HepG2 (cell line): ENCODE measurements around the gene STH. TPM values are rescaled to one million over a fixed set of nuclear protein-coding genes. Genes with fewer than 3 reads are reported as not detected.
A peak's percentile ranks its signal among the peaks of the same experiment; 100 is the strongest.

Experiments used
- ATAC-seq: fragments of 200-7000 bp; cut with Tn5 transposase; 3 replicates; pipeline ENCODE4 v1.9.1; 2020; ENCODE audit warnings: mild to moderate bottlenecking, moderate library complexity
- BruUV-seq: library from RNA; stranded (reverse); fragments of 400-500 nt; replicated peaks from 2 replicates; lab custom pipeline; 2021; lab: Mats Ljungman, UMichigan
- CTCF ChIA-PET: fragments of 300-600 bp; formaldehyde crosslinking; extraction: SDS; loops from one replicate; lab custom pipeline; 2021; ENCODE audit warnings: low total read pairs, inconsistent platforms, low intra/inter-chr PET ratio; lab: Yijun Ruan, JAX
- POLR2A ChIA-PET: fragments of 350-600 bp; sonication (Branson Sonifier 250); formaldehyde crosslinking; loops from one replicate; lab custom pipeline; 2020; ENCODE audit warnings: antibody characterized with exemption, inconsistent platforms; lab: Yijun Ruan, JAX
- DNase-seq: peaks from one replicate; pipeline ENCODE4 v3.0.0-alpha.2; 2015; ENCODE audit warnings: low spot score
- FAIRE-seq: peaks from 3 replicates; lab custom pipeline; 2011; peaks lifted over from hg19 to GRCh38; lab: Jason Lieb, UNC
- H2AFZ ChIP-seq: one replicate; pipeline ENCODE4 v1.6.1; 2011; ENCODE audit warnings: low read length, inconsistent platforms
- H3K27ac ChIP-seq: fragments of 300-600 bp; 3 replicates; pipeline ENCODE4 v1.8.0; 2011; ENCODE audit warnings: mixed run types, mild to moderate bottlenecking, mixed read lengths, low read length, inconsistent platforms; ENCODE audit not compliant: insufficient read depth; ENCODE audit errors: extremely low read length
- H3K27me3 ChIP-seq, 2 experiments: fragments of 200-600 bp in 1 of 2; 2 replicates in 1 of 2; 3 replicates in 1 of 2; pipeline versions ENCODE4 v1.6.0 to v1.8.0; 2011; ENCODE audit warnings: low read length in 2 of 2, mild to moderate bottlenecking in 2 of 2, moderate library complexity in 2 of 2, inconsistent platforms in 1 of 2; ENCODE audit not compliant: insufficient read depth in 2 of 2, control insufficient read depth in 1 of 2
- H3K36me3 ChIP-seq, 2 experiments: fragments of 200-600 bp in 1 of 2; replicated peaks in 1 of 2; 2 replicates in 1 of 2; 3 replicates in 1 of 2; pipeline versions ENCODE4 v1.5.1 to v1.8.0; 2011; ENCODE audit warnings: low read length in 2 of 2, inconsistent platforms in 1 of 2; ENCODE audit not compliant: insufficient read depth in 2 of 2, control insufficient read depth in 1 of 2
- H3K4me1 ChIP-seq: 2 replicates; pipeline ENCODE4 v1.5.1; 2012; ENCODE audit warnings: low read length, inconsistent platforms; ENCODE audit not compliant: insufficient read depth
- H3K4me2 ChIP-seq: 2 replicates; pipeline ENCODE4 v1.6.0; 2011; ENCODE audit warnings: low read depth, low read length, inconsistent platforms
- H3K4me3 ChIP-seq, 3 experiments: fragments of 200-600 bp in 1 of 3; sonication (generic), shearing (Covaris generic) in 1 of 3; replicated peaks in 1 of 3; 2 replicates each; pipeline ENCODE4 v1.5.1; 2011 to 2016; ENCODE audit warnings: low read length in 3 of 3, inconsistent platforms in 2 of 3, low read depth in 2 of 3, mild to moderate bottlenecking in 2 of 3, control low read depth in 1 of 3, mixed read lengths in 1 of 3; ENCODE audit not compliant: insufficient read depth in 1 of 3
- H3K79me2 ChIP-seq: one replicate; pipeline ENCODE4 v1.6.1; 2011; ENCODE audit warnings: low read length, inconsistent platforms; ENCODE audit not compliant: insufficient read depth
- H3K9ac ChIP-seq: 2 replicates; pipeline ENCODE4 v1.6.0; 2011; ENCODE audit warnings: mild to moderate bottlenecking, low read depth, low read length, inconsistent platforms; ENCODE audit not compliant: insufficient read depth
- H3K9me3 ChIP-seq: 2 replicates; pipeline ENCODE4 v1.5.1; 2012; ENCODE audit warnings: mild to moderate bottlenecking, low read length
- H4K20me1 ChIP-seq: 2 replicates; pipeline ENCODE4 v1.6.0; 2011; ENCODE audit warnings: inconsistent platforms, mild to moderate bottlenecking, low read length, moderate library complexity; ENCODE audit not compliant: insufficient read depth
- ZNF407 ChIP-seq: sonication (generic); formaldehyde crosslinking; IDR thresholded peaks from one replicate; pipeline ENCODE4 v1.5.1; 2020; ENCODE audit warnings: mild to moderate bottlenecking, missing genetic modification reagents; ENCODE audit errors: not compliant biosample characterization
- WGBS: methylation state at CpG from one replicate; pipeline ENCODE4 v1.1.6; 2017; ENCODE audit warnings: low lambda C conversion rate; 5-methylcytosine and 5-hydroxymethylcytosine counted together
- in situ Hi-C: cut with HindIII; loops from 2 replicates; pipeline ENCODE4 v1.10.0; 2017; ENCODE audit warnings: low pct_unique_long_range_greater_than_20kb; ENCODE audit not compliant: extremely low pct_ligation_motif_present
- intact Hi-C: fragments of 100-400 bp; cut with micrococcal nuclease; formaldehyde crosslinking; loops from one replicate; pipeline ENCODE4 v1.10.0; 2022; ENCODE audit not compliant: unreplicated experiment
- polyA plus RNA-seq, 8 experiments: library from polyadenylated mRNA; depleted of rRNA in 3 of 8; stranded (reverse) in 7 of 8; unstranded in 1 of 8; fragments of >200 nt; fragmentation: Illumina TruSeq in 4 of 8; extraction: Trizol in 4 of 8; gene quantifications; 2 replicates each; pipeline versions ENCODE4 v1.2.1 to v1.2.3, GENCODE V29; 2011 to 2016; ENCODE audit warnings: low read depth in 4 of 8, missing spikeins in 1 of 8, mixed read lengths in 1 of 8; ENCODE audit not compliant: insufficient read depth in 1 of 8
- total RNA-seq, 5 experiments: library from RNA; depleted of rRNA; stranded (reverse); fragments of >200 nt; fragmentation: Illumina TruSeq; extraction: Trizol; gene quantifications; 2 replicates each; pipeline ENCODE4 v1.2.3, GENCODE V29; 2016; ENCODE audit warnings: low read depth in 1 of 5
- TF ChIP-seq, protein P1 (sequence below): sonication (generic); formaldehyde crosslinking; IDR thresholded peaks from 2 replicates; pipeline ENCODE4 v1.4.0; 2020; ENCODE audit warnings: missing genetic modification reagents
- TF ChIP-seq, protein P2 (sequence below): sonication (generic); formaldehyde crosslinking; IDR thresholded peaks from 2 replicates; pipeline ENCODE4 v1.4.0; 2020; ENCODE audit warnings: missing genetic modification reagents

Gene STH
- total and polyA plus RNA-seq, 2 of the 13 experiments (the other 11 are each of a cell fraction or from before 2014, with no cell fraction given) = not detected

GRCh38 chr17:45996282-45996937, 2.6 kb upstream of the STH start:
- H3K9me3 ChIP-seq = no peaks in the 10 kb centered on the region
- POLR2A ChIA-PET = no interaction called here
- H3K36me3 ChIP-seq = no peaks in the 10 kb centered on the region
- H3K79me2 ChIP-seq = no peaks in the 10 kb centered on the region
- H3K4me1 ChIP-seq = peaks cover 29% of the 10 kb centered on the region
- no peak overlapping the region for H3K4me2 ChIP-seq
- no peak overlapping the region for H2AFZ ChIP-seq
- no peak overlapping the region for H3K4me3 ChIP-seq
- FAIRE-seq = no peak
- H3K27ac ChIP-seq = no peak overlapping the region
- 0 out of 5 replicates have a peak, but pooled peaks cover 0 to 1% of the 10 kb centered on the region in 2 experiments for H3K27me3 ChIP-seq
- ATAC-seq = no peak
- in situ Hi-C loops = no loop called here
- WGBS = 77% methylated on average over 25 of the region's 31 CpGs
- peak; percentile 8 for TF ChIP-seq ZNF407 (CRISPR knock-in tag)
- TF ChIP-seq, protein P1, sequence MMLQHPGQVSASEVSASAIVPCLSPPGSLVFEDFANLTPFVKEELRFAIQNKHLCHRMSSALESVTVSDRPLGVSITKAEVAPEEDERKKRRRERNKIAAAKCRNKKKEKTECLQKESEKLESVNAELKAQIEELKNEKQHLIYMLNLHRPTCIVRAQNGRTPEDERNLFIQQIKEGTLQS (CRISPR knock-in tag) = no peak
- TF ChIP-seq, protein P2, sequence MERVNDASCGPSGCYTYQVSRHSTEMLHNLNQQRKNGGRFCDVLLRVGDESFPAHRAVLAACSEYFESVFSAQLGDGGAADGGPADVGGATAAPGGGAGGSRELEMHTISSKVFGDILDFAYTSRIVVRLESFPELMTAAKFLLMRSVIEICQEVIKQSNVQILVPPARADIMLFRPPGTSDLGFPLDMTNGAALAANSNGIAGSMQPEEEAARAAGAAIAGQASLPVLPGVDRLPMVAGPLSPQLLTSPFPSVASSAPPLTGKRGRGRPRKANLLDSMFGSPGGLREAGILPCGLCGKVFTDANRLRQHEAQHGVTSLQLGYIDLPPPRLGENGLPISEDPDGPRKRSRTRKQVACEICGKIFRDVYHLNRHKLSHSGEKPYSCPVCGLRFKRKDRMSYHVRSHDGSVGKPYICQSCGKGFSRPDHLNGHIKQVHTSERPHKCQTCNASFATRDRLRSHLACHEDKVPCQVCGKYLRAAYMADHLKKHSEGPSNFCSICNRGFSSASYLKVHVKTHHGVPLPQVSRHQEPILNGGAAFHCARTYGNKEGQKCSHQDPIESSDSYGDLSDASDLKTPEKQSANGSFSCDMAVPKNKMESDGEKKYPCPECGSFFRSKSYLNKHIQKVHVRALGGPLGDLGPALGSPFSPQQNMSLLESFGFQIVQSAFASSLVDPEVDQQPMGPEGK (CRISPR knock-in tag) = no peak
- BruUV-seq = no TSS peak
- intact Hi-C loops = no loop called here
- H4K20me1 ChIP-seq = no peaks in the 10 kb centered on the region
- CTCF ChIA-PET = no interaction called here
- DNase-seq = no peak
- H3K9ac ChIP-seq = no peak overlapping the region
